Measurements from ENCODE around the gene AGPS. TPM values are rescaled to one million over a fixed set of nuclear protein-coding genes. Genes with fewer than 3 reads are reported as not detected.

AGPS gene
- 10 to 100 TPM; 44.9 to 46.4 TPM for total RNA-seq

DNA sequence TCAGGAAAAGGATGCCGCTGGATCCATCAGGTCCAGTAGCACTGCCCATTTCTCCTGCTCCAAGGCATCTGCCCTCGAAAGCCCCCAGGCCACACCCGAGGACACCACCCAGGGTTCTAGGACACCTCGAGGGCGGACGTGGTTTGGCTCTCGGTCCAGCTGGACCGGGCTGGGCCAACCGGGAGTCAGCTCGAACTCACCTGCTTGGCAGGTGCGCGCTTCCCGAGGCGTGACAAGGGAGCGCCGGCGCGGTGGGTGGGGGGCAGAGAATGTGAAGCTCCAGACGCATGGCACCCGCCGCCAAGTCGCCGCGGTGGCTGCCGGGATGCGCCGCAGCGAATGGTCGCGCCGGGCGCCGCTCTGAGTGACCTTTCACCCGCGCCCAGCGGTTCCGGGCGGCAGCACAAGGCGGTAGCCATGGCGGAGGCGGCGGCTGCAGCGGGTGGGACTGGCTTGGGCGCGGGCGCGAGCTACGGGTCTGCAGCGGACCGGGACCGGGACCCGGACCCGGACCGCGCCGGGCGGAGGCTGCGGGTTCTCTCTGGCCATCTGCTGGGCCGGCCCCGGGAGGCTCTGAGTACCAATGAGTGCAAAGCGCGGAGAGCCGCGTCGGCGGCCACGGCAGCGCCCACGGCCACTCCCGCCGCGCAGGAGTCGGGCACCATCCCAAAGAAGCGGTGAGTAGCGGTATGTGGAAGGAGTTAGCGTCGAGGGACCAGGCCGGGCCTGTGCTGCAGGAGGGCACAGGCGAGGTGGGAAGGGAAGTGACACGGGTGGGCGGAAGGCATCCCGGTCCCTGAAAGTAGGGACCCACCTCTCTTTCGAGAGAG, at the start of gene AGPS:
TSS of gene AGPS (plus strand) at position 401 of the 830 bp plus-strand sequence. CDS start at position 418, 17 bp downstream.

Other genes starting within 250 kb of the AGPS start
- gene HNRNPA3, start 180.0 kb upstream of the AGPS start, total RNA-seq = 100 to 1,000 TPM; 268 TPM
- gene NFE2L2, start 128.0 kb upstream of the AGPS start, total RNA-seq = 10 to 100 TPM; 67.7 to 73.3 TPM

Data from activated naive CD4-positive, alpha-beta T cell treated with anti-CD3 and anti-CD28 coated beads, Interleukin-2, amount 10 ng/mL, durations not matched to agents 5 hours and 36 hours (primary cell).